MCF 10A (cell line): ENCODE data around the gene UQCR11. TPM values are rescaled to one million over a fixed set of nuclear protein-coding genes. Genes with fewer than 3 reads are reported as not detected.

Source experiments
- BruUV-seq: library from RNA; stranded (reverse); fragments of 400-500 nt; replicated peaks from 2 replicates; lab custom pipeline; 2021; lab: Mats Ljungman, UMichigan
- CTCF ChIA-PET: fragments of 300-600 bp; sonication (Branson Sonifier 250); formaldehyde crosslinking; extraction: SDS; loops from one replicate; lab custom pipeline; 2021; ENCODE audit warnings: antibody characterized with exemption, inconsistent platforms; lab: Yijun Ruan, JAX
- POLR2A ChIA-PET: fragments of 300-600, 350-650 bp; sonication (Branson Sonifier 250); formaldehyde crosslinking; extraction: SDS; loops from one replicate; lab custom pipeline; 2020; ENCODE audit warnings: antibody characterized with exemption, inconsistent platforms; lab: Yijun Ruan, JAX
- DNase-seq: peaks from one replicate; pipeline ENCODE4 v3.0.0-alpha.2; 2018; ENCODE audit not compliant: unreplicated experiment
- H3K27ac Mint-ChIP-seq: one replicate; pipeline ENCODE4 v1.8.0; 2022; ENCODE audit warnings: mild to moderate bottlenecking, low read depth, mixed read lengths; ENCODE audit not compliant: unreplicated experiment
- H3K27me3 Mint-ChIP-seq: one replicate; pipeline ENCODE4 v1.8.0; 2022; ENCODE audit warnings: mixed read lengths; ENCODE audit not compliant: insufficient read depth, unreplicated experiment
- H3K36me3 Mint-ChIP-seq: one replicate; pipeline ENCODE4 v1.8.0; 2022; ENCODE audit warnings: mild to moderate bottlenecking, moderate library complexity, mixed read lengths; ENCODE audit not compliant: insufficient read depth, unreplicated experiment
- H3K4me1 Mint-ChIP-seq: one replicate; pipeline ENCODE4 v1.8.0; 2022; ENCODE audit warnings: mixed read lengths; ENCODE audit not compliant: insufficient read depth, unreplicated experiment
- H3K4me3 Mint-ChIP-seq: one replicate; pipeline ENCODE4 v1.8.0; 2022; ENCODE audit warnings: mild to moderate bottlenecking, moderate library complexity, mixed read lengths; ENCODE audit not compliant: unreplicated experiment
- H3K9me3 Mint-ChIP-seq: one replicate; pipeline ENCODE4 v1.8.0; 2022; ENCODE audit warnings: mixed read lengths; ENCODE audit not compliant: unreplicated experiment
- intact Hi-C: fragments of 100-400 bp; cut with micrococcal nuclease; formaldehyde crosslinking; loops from 2 replicates; pipeline ENCODE4 v1.14.1; 2022
- total RNA-seq: library from RNA; stranded (reverse); gene quantifications from 2 replicates; pipeline ENCODE4 v1.2.3, GENCODE V29; 2022
- TF ChIP-seq, protein P1 (sequence below): fragments of 200-600 bp; IDR thresholded peaks from one replicate; pipeline ENCODE4 v1.8.0; 2022; ENCODE audit warnings: antibody characterized with exemption, mild to moderate bottlenecking; ENCODE audit not compliant: unreplicated experiment

Gene UQCR11
- total RNA-seq, 1 experiment from 2014 or later, result 256 TPM

DNA sequence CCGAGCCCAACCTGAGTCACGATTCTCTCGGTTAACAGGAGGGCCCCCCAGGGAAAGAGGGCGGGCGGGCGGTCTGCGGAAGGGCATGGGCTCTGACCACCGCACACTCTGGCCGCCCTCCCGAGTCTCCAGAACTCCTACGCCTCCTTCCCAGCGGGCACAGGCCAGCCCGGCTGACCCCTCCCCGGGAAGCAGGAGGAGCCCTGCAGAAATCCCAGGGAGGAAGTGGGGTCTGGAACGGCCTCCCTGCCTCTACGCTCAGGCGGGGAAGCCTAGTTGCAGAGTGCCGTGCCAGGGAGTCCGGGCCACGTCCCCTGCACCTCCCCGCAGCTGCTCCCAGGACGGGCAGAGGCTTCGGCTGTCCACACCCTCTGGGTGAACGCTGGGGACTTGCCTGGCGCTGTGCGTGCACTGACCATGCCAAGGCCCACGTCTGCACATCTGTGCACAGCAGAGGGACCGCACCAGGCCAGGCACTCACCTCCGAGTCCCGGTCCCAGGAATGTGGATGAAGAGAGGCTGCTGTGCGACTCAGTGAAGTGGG lies 26.4 kb upstream of the UQCR11 start:
- POLR2A ChIA-PET, result interaction anchor here (0.6 kb wide), 1 partner anchor 20 kb away, joined by 3 read pairs; no protein-coding TSS in a partner anchor
- CTCF ChIA-PET, result no interaction called here
- TF ChIP-seq, protein P1, sequence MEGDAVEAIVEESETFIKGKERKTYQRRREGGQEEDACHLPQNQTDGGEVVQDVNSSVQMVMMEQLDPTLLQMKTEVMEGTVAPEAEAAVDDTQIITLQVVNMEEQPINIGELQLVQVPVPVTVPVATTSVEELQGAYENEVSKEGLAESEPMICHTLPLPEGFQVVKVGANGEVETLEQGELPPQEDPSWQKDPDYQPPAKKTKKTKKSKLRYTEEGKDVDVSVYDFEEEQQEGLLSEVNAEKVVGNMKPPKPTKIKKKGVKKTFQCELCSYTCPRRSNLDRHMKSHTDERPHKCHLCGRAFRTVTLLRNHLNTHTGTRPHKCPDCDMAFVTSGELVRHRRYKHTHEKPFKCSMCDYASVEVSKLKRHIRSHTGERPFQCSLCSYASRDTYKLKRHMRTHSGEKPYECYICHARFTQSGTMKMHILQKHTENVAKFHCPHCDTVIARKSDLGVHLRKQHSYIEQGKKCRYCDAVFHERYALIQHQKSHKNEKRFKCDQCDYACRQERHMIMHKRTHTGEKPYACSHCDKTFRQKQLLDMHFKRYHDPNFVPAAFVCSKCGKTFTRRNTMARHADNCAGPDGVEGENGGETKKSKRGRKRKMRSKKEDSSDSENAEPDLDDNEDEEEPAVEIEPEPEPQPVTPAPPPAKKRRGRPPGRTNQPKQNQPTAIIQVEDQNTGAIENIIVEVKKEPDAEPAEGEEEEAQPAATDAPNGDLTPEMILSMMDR, result no peak
- no TSS peak for BruUV-seq
- H3K9me3 Mint-ChIP-seq, result peaks cover 8% of the 10 kb centered on the region
- no peaks in the 10 kb centered on the region for H3K27me3 Mint-ChIP-seq
- intact Hi-C loops, result no loop called here
- peaks cover 29% of the 10 kb centered on the region for H3K36me3 Mint-ChIP-seq
- DNase-seq, result no peak
- peak overlapping the region; percentile 69 for H3K27ac Mint-ChIP-seq
- H3K4me3 Mint-ChIP-seq, result no peak overlapping the region
- peaks cover 5% of the 10 kb centered on the region for H3K4me1 Mint-ChIP-seq

DNA sequence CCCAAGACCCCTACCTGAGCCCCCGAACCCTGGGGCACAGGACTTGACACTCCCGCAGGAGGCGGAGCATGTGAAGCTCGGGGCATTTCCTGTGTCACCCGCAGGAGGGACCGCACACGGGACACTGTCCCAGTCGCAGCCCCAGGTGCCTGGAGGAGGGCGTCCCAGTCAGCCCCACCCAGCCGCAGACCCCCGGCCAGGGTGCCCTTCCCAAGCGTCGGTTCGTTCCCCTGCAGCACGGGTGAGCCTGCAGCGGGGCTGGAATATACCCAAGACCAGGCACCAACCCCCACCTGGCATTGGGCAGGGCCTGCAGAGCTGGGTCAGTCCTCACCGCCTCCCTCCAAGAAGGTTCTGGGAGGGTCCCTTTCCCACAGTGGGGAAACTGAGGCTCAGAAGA lies 25.5 kb upstream of the UQCR11 start:
- no TSS peak for BruUV-seq
- ChIA-PET POLR2A (interaction anchor here (0.6 kb wide), 1 partner anchor 22 kb away, joined by 3 read pairs; no protein-coding TSS in a partner anchor), CTCF (no interaction called here)
- TF ChIP-seq, protein P1, result no peak
- peaks cover 23% of the 10 kb centered on the region for H3K36me3 Mint-ChIP-seq
- no peak overlapping the region for H3K4me3 Mint-ChIP-seq
- no peak overlapping the region for H3K27ac Mint-ChIP-seq
- H3K27me3 Mint-ChIP-seq, result no peaks in the 10 kb centered on the region
- no peak for DNase-seq
- intact Hi-C loops, result no loop called here
- H3K4me1 Mint-ChIP-seq, result peaks cover 5% of the 10 kb centered on the region
- peaks cover 8% of the 10 kb centered on the region for H3K9me3 Mint-ChIP-seq

DNA sequence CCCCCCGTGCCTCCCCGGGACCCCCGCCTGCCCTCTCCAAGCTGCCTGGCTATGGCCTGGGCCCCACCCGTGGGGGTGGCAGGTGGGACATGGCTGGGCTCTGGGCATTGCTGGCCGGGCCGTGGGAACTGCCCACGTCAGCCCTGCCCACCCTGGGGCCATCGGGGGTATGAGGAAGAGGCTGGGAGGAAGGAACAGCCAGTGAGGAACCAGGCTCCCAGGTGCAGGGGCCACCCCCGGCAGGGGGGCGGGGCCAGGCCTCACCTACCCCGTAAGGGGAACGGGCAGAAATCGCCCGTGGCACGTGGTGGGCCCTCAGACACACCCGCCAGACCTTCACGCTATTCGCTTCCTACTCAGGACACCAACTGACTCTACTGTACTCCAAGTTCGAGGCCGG lies 24.8 kb upstream of the UQCR11 start:
- no peak overlapping the region for H3K27ac Mint-ChIP-seq
- intact Hi-C loops, result no loop called here
- peaks cover 5% of the 10 kb centered on the region for H3K4me1 Mint-ChIP-seq
- BruUV-seq, result no TSS peak
- H3K4me3 Mint-ChIP-seq, result no peak overlapping the region
- TF ChIP-seq, protein P1, result no peak
- CTCF ChIA-PET, result no interaction called here
- peaks cover 25% of the 10 kb centered on the region for H3K36me3 Mint-ChIP-seq
- no peaks in the 10 kb centered on the region for H3K9me3 Mint-ChIP-seq
- H3K27me3 Mint-ChIP-seq, result no peaks in the 10 kb centered on the region
- POLR2A ChIA-PET, result interaction anchor here (0.6 kb wide), 1 partner anchor 23 kb away, joined by 3 read pairs; no protein-coding TSS in a partner anchor
- no peak for DNase-seq

DNA sequence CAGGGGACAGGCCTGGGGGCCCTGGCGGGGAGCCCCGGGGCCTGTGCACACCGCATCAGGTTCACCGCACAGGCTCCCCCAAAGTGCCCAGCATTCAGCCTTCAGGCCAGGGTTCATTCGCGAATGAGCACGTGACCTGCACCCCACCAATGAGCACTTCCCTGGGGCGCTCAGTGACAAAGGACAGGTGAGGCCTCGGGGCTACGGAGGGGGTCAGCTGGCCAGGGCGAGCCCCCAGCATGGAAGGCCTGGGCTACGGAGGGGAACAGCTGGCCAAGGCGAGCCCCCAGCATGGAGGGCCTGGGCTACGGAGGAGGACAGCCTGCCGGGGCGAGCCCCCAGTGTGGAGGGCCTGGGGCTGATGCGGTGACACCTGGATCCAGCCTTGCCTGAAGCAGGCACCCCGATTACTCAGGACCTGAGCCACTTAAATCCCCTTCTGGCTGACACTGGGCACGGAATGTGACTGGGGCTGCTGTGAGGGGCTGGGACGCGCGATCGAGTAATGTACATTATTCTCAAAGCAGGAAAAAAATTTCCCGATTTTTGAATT lies 24.1 kb upstream of the UQCR11 start:
- H3K27ac Mint-ChIP-seq, result no peak overlapping the region
- H3K4me1 Mint-ChIP-seq, result peaks cover 5% of the 10 kb centered on the region
- TF ChIP-seq, protein P1, result no peak
- POLR2A ChIA-PET, result no interaction called here
- H3K9me3 Mint-ChIP-seq, result no peaks in the 10 kb centered on the region
- DNase-seq, result no peak
- H3K36me3 Mint-ChIP-seq, result peaks cover 28% of the 10 kb centered on the region
- H3K27me3 Mint-ChIP-seq, result no peaks in the 10 kb centered on the region
- CTCF ChIA-PET, result no interaction called here
- no TSS peak for BruUV-seq
- no peak overlapping the region for H3K4me3 Mint-ChIP-seq
- intact Hi-C loops, result no loop called here
